ENCODE results near the gene BMP7.

The BMP7 gene

GRCh38 chr20:57278457-57278856 lies 12.0 kb upstream of the BMP7 start:
- Mint-ChIP-seq H3K4me1 (ENCODE audit: low read depth) (no peaks in the 10 kb centered on the region), H3K9me3 (no peaks in the 10 kb centered on the region), H3K4me3 (no peak overlapping the region), H3K36me3 (ENCODE audit: low read depth) (no peaks in the 10 kb centered on the region), H3K27me3 (peaks cover 22% of the 10 kb centered on the region), H3K27ac (no peak overlapping the region)
- DNase-seq = no peak

GRCh38 chr20:57277398-57278105 lies 11.1 kb upstream of the BMP7 start:
- H3K4me1 Mint-ChIP-seq (ENCODE audit: low read depth) = no peaks in the 10 kb centered on the region
- H3K36me3 Mint-ChIP-seq (ENCODE audit: low read depth) = no peaks in the 10 kb centered on the region
- DNase-seq = no peak

GRCh38 chr20:57276221-57276620 lies 9.8 kb upstream of the BMP7 start:
- no peaks in the 10 kb centered on the region for H3K4me1 Mint-ChIP-seq (ENCODE audit: low read depth)
- no peak overlapping the region for H3K27ac Mint-ChIP-seq
- no peaks in the 10 kb centered on the region for H3K9me3 Mint-ChIP-seq
- H3K27me3 Mint-ChIP-seq = peaks cover 23% of the 10 kb centered on the region
- no peak overlapping the region for H3K4me3 Mint-ChIP-seq
- H3K36me3 Mint-ChIP-seq (ENCODE audit: low read depth) = no peaks in the 10 kb centered on the region
- DNase-seq = no peak

More at GRCh38 chr20:57277398-57278105, 11.1 kb upstream of the BMP7 start:
- Mint-ChIP-seq H3K4me3 (no peak overlapping the region), H3K27ac (no peak overlapping the region), H3K27me3 (peaks cover 24% of the 10 kb centered on the region), H3K9me3 (no peaks in the 10 kb centered on the region)

GRCh38 chr20:57275813-57276212 lies 9.4 kb upstream of the BMP7 start:
- Mint-ChIP-seq H3K4me1 (ENCODE audit: low read depth) (no peaks in the 10 kb centered on the region), H3K27me3 (peaks cover 23% of the 10 kb centered on the region), H3K36me3 (ENCODE audit: low read depth) (no peaks in the 10 kb centered on the region), H3K27ac (no peak overlapping the region), H3K9me3 (no peaks in the 10 kb centered on the region), H3K4me3 (no peak overlapping the region)
- DNase-seq = no peak

GRCh38 chr20:57275334-57275733 lies 8.9 kb upstream of the BMP7 start:
- H3K9me3 Mint-ChIP-seq = no peaks in the 10 kb centered on the region
- no peaks in the 10 kb centered on the region for H3K36me3 Mint-ChIP-seq (ENCODE audit: low read depth)
- no peak overlapping the region for H3K27ac Mint-ChIP-seq
- H3K27me3 Mint-ChIP-seq = peaks cover 22% of the 10 kb centered on the region
- H3K4me1 Mint-ChIP-seq (ENCODE audit: low read depth) = no peaks in the 10 kb centered on the region
- no peak for DNase-seq
- no peak overlapping the region for H3K4me3 Mint-ChIP-seq

GRCh38 chr20:57274846-57275245 lies 8.4 kb upstream of the BMP7 start:
- H3K27ac Mint-ChIP-seq = no peak overlapping the region
- H3K4me3 Mint-ChIP-seq = no peak overlapping the region
- no peaks in the 10 kb centered on the region for H3K4me1 Mint-ChIP-seq (ENCODE audit: low read depth)
- DNase-seq = no peak
- peaks cover 20% of the 10 kb centered on the region for H3K27me3 Mint-ChIP-seq
- H3K9me3 Mint-ChIP-seq = no peaks in the 10 kb centered on the region
- no peaks in the 10 kb centered on the region for H3K36me3 Mint-ChIP-seq (ENCODE audit: low read depth)

- Mint-ChIP-seq H3K27me3 (peaks cover 23% of the 10 kb centered on the region), H3K27ac (no peak overlapping the region), H3K4me1 (ENCODE audit: low read depth) (no peaks in the 10 kb centered on the region), H3K9me3 (no peaks in the 10 kb centered on the region), H3K36me3 (ENCODE audit: low read depth) (no peaks in the 10 kb centered on the region), H3K4me3 (no peak overlapping the region)
- no peak for DNase-seq
Measured at GRCh38 chr20:57274299-57274698, 7.9 kb upstream of the BMP7 start.

GRCh38 chr20:57272883-57273535 lies 6.6 kb upstream of the BMP7 start:
- DNase-seq = no peak
- Mint-ChIP-seq H3K4me1 (ENCODE audit: low read depth) (no peaks in the 10 kb centered on the region), H3K27me3 (peaks cover 30% of the 10 kb centered on the region), H3K9me3 (no peaks in the 10 kb centered on the region), H3K36me3 (ENCODE audit: low read depth) (no peaks in the 10 kb centered on the region), H3K4me3 (no peak overlapping the region), H3K27ac (no peak overlapping the region)

- Mint-ChIP-seq H3K4me3 (no peak overlapping the region), H3K36me3 (ENCODE audit: low read depth) (no peaks in the 10 kb centered on the region), H3K27me3 (peaks cover 50% of the 10 kb centered on the region), H3K4me1 (ENCODE audit: low read depth) (peaks cover 5% of the 10 kb centered on the region), H3K9me3 (no peaks in the 10 kb centered on the region), H3K27ac (no peak overlapping the region)
- DNase-seq = no peak
Measured at GRCh38 chr20:57270204-57270984, 4.0 kb upstream of the BMP7 start.

- peaks cover 57% of the 10 kb centered on the region for H3K27me3 Mint-ChIP-seq
- no peak overlapping the region for H3K4me3 Mint-ChIP-seq
- H3K9me3 Mint-ChIP-seq = no peaks in the 10 kb centered on the region
- H3K27ac Mint-ChIP-seq = no peak overlapping the region
- H3K36me3 Mint-ChIP-seq (ENCODE audit: low read depth) = no peaks in the 10 kb centered on the region
- no peak for DNase-seq
- peaks cover 5% of the 10 kb centered on the region for H3K4me1 Mint-ChIP-seq (ENCODE audit: low read depth)
Measured at GRCh38 chr20:57269148-57269984, 2.9 kb upstream of the BMP7 start.

GRCh38 chr20:57268399-57269076 lies 2.1 kb upstream of the BMP7 start:
- DNase-seq = no peak
- Mint-ChIP-seq H3K27ac (no peak overlapping the region), H3K4me3 (no peak overlapping the region), H3K9me3 (no peaks in the 10 kb centered on the region), H3K36me3 (ENCODE audit: low read depth) (no peaks in the 10 kb centered on the region), H3K27me3 (peaks cover 66% of the 10 kb centered on the region), H3K4me1 (ENCODE audit: low read depth) (peaks cover 9% of the 10 kb centered on the region)

GRCh38 chr20:57267158-57267821 lies 849 bp upstream of the BMP7 start:
- H3K4me3 Mint-ChIP-seq = no peak overlapping the region
- no peak overlapping the region for H3K27ac Mint-ChIP-seq
- no peak for DNase-seq
- H3K36me3 Mint-ChIP-seq (ENCODE audit: low read depth) = no peaks in the 10 kb centered on the region
- H3K4me1 Mint-ChIP-seq (ENCODE audit: low read depth) = peaks cover 9% of the 10 kb centered on the region
- H3K27me3 Mint-ChIP-seq = peaks cover 74% of the 10 kb centered on the region
- H3K9me3 Mint-ChIP-seq = no peaks in the 10 kb centered on the region

- H3K4me1 Mint-ChIP-seq (ENCODE audit: low read depth) = peaks cover 9% of the 10 kb centered on the region
- peaks cover 82% of the 10 kb centered on the region for H3K27me3 Mint-ChIP-seq
- no peak overlapping the region for H3K27ac Mint-ChIP-seq
- no peak overlapping the region for H3K4me3 Mint-ChIP-seq
- no peaks in the 10 kb centered on the region for H3K36me3 Mint-ChIP-seq (ENCODE audit: low read depth)
- H3K9me3 Mint-ChIP-seq = no peaks in the 10 kb centered on the region
- no peak for DNase-seq
Measured at GRCh38 chr20:57265997-57266290, 497 bp downstream of the BMP7 start.
